GM12891 (cell line): ENCODE measurements around the gene CYP8B1.

Experiments
- POLR2A ChIP-seq: IDR thresholded peaks from 2 replicates; pipeline ENCODE4 v1.6.1; 2011; ENCODE audit warnings: low read depth, low read length, control low read depth
- POLR2AphosphoS5 ChIP-seq: IDR thresholded peaks from 2 replicates; pipeline ENCODE4 v1.6.1; 2011; ENCODE audit warnings: low read depth, low read length, control low read depth
- SPI1 ChIP-seq: IDR thresholded peaks from 2 replicates; pipeline ENCODE4 v1.6.1; 2011; ENCODE audit warnings: low read depth, low read length, control low read depth
- TAF1 ChIP-seq: IDR thresholded peaks from 2 replicates; pipeline ENCODE4 v1.6.1; 2011; ENCODE audit warnings: low read depth, low read length, control low read depth

DNA sequence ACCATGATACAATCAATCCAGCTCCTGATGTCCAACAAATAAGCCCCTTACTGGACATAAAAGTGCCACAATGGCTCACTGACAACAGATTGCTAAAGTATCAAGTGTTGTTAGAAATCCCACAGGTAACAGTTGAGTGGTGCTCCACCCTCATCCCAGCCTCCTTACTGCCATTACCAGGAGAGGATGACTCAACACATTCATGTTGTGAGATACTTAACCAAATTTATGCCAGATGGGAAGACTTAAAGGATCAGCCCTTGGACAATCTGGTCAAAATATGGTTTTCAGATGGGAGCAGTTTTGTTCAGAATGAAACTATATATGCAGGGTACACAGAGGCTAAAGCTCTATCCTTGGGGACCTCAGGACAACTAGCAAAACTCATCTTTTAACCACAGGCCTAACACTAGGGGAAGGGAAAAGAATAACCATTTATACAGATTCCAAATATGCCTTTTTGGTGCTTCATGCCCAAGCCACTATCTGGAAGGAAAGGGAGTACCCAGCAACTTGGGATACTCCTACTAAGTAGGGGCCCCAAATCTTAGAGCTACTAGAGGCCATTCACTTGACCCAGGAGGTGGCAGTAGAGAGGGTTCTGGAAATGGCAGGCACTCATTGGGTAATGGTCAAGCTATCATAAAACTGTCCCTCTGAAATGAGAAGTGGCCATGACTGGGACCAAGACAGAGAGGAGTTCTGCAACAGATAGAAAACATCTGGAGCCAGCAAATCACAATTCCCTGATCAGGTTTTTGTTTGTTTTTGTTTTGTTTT lies 23.4 kb upstream of the CYP8B1 start:
- no peak for TF ChIP-seq POLR2A
- no peak for TF ChIP-seq TAF1
- TF ChIP-seq POLR2AphosphoS5: no peak
- TF ChIP-seq SPI1: no peak
